SK-N-SH (cell line): ENCODE measurements around the gene RBMX2. TPM values are rescaled to one million over a fixed set of nuclear protein-coding genes. Genes with fewer than 3 reads are reported as not detected.

ENCODE experiments used
- CTCF ChIA-PET: fragments of 300-600, 350-600 bp; formaldehyde crosslinking; extraction: SDS; loops from one replicate; lab custom pipeline; 2021; lab: Yijun Ruan, JAX
- POLR2A ChIA-PET: fragments of 350-600 bp; sonication (Branson Sonifier 250); formaldehyde crosslinking; extraction: SDS; loops from one replicate; lab custom pipeline; 2020; ENCODE audit warnings: antibody characterized with exemption, inconsistent platforms; lab: Yijun Ruan, JAX
- DNase-seq: peaks from one replicate; pipeline ENCODE4 v3.0.0; 2012
- H2AFZ ChIP-seq: fragments of 200-600 bp; sonication (generic); 2 replicates; pipeline ENCODE4 v1.8.1; 2016; ENCODE audit warnings: antibody characterized with exemption, mild to moderate bottlenecking, low read depth
- H3F3A ChIP-seq: fragments of 200-600 bp; sonication (generic); replicated peaks from 2 replicates; pipeline ENCODE3; 2016; ENCODE audit warnings: antibody characterized with exemption, mild to moderate bottlenecking; ENCODE audit not compliant: insufficient read depth
- H3K27ac ChIP-seq, 2 experiments: fragments of 200-500 bp in 1 of 2; fragments of 200-600 bp in 1 of 2; sonication (Bioruptor generic) in 1 of 2; sonication (generic), shearing (Covaris generic) in 1 of 2; 2 replicates each; pipeline versions ENCODE4 v1.5.1 to v1.6.1; 2014 to 2016; ENCODE audit warnings: low read depth in 2 of 2, inconsistent platforms in 1 of 2, low read length in 1 of 2, mild to moderate bottlenecking in 1 of 2, mixed read lengths in 1 of 2
- H3K27me3 ChIP-seq: fragments of 200-600 bp; sonication (generic), shearing (Covaris generic); 2 replicates; pipeline ENCODE4 v1.6.1; 2016; ENCODE audit warnings: mixed run types; ENCODE audit not compliant: insufficient read depth
- H3K36me3 ChIP-seq, 2 experiments: fragments of 200-500 bp in 1 of 2; fragments of 200-600 bp in 1 of 2; sonication (Bioruptor generic) in 1 of 2; sonication (generic) in 1 of 2; replicated peaks in 1 of 2; 2 replicates each; pipeline versions ENCODE3 to v1.5.1; 2014 to 2016; ENCODE audit warnings: low read length in 1 of 2, mild to moderate bottlenecking in 1 of 2; ENCODE audit not compliant: insufficient read depth in 2 of 2, control insufficient read depth in 1 of 2
- H3K4me1 ChIP-seq, 2 experiments: fragments of 200-500 bp in 1 of 2; fragments of 200-600 bp in 1 of 2; sonication (Bioruptor generic) in 1 of 2; sonication (generic), shearing (Covaris generic) in 1 of 2; 2 replicates each; pipeline versions ENCODE4 v1.5.1 to v1.6.1; 2014 to 2016; ENCODE audit warnings: low read depth in 1 of 2, low read length in 1 of 2, mixed run types in 1 of 2; ENCODE audit not compliant: insufficient read depth in 2 of 2, control insufficient read depth in 1 of 2
- H3K4me2 ChIP-seq: fragments of 200-600 bp; sonication (generic), shearing (Covaris generic); 2 replicates; pipeline ENCODE4 v1.6.1; 2017; ENCODE audit warnings: mixed run types
- H3K4me3 ChIP-seq, 2 experiments: fragments of 200-500 bp in 1 of 2; fragments of 200-600 bp in 1 of 2; sonication (Bioruptor generic) in 1 of 2; sonication (generic), shearing (Covaris generic) in 1 of 2; 2 replicates each; pipeline versions ENCODE4 v1.5.1 to v1.8.1; 2014 to 2016; ENCODE audit warnings: low read depth in 2 of 2, inconsistent platforms in 1 of 2, low read length in 1 of 2, mild to moderate bottlenecking in 1 of 2, mixed read lengths in 1 of 2, moderate library complexity in 1 of 2
- H3K79me2 ChIP-seq: fragments of 200-600 bp; sonication (generic); 2 replicates; pipeline ENCODE4 v1.8.1; 2017; ENCODE audit warnings: mild to moderate bottlenecking; ENCODE audit not compliant: insufficient read depth
- H3K9ac ChIP-seq: fragments of 200-600 bp; sonication (generic); 2 replicates; pipeline ENCODE4 v1.6.1; 2017; ENCODE audit warnings: mixed run types
- H3K9me2 ChIP-seq: fragments of 200-600 bp; sonication (generic); 2 replicates; pipeline ENCODE4 v1.6.1; 2017; ENCODE audit warnings: mixed run types
- H3K9me3 ChIP-seq: fragments of 200-600 bp; sonication (generic); 2 replicates; pipeline ENCODE4 v1.6.1; 2017; ENCODE audit warnings: mixed run types, mild to moderate bottlenecking, moderate library complexity
- H4K20me1 ChIP-seq: fragments of 200-600 bp; sonication (generic); 2 replicates; pipeline ENCODE4 v1.6.1; 2017; ENCODE audit warnings: mild to moderate bottlenecking, mixed run types; ENCODE audit not compliant: insufficient read depth
- ELF1 ChIP-seq: IDR thresholded peaks from 2 replicates; pipeline ENCODE4 v1.4.0; 2012
- EP300 ChIP-seq, 2 experiments: IDR thresholded peaks; 2 replicates each; pipeline versions ENCODE4 v1.4.0 to v1.6.1; 2012; ENCODE audit warnings: borderline replicate concordance in 1 of 2, low read depth in 1 of 2, low read length in 1 of 2
- EZH2phosphoT487 ChIP-seq: fragments of 200-600 bp; sonication (generic); IDR thresholded peaks from 2 replicates; pipeline ENCODE4 v1.6.1; 2017; ENCODE audit warnings: low read depth, mixed run types, mild to moderate bottlenecking, antibody characterized with exemption, moderate library complexity, borderline replicate concordance
- FOXJ3 ChIP-seq: sonication (generic); formaldehyde crosslinking; IDR thresholded peaks from 2 replicates; pipeline ENCODE4 v1.5.1; 2020; ENCODE audit warnings: mild to moderate bottlenecking, missing genetic modification reagents
- GATA2 ChIP-seq: sonication (generic); formaldehyde crosslinking; IDR thresholded peaks from 2 replicates; pipeline ENCODE4 v1.5.0; 2020; ENCODE audit warnings: mild to moderate bottlenecking, missing genetic modification reagents
- MAX ChIP-seq: IDR thresholded peaks from 2 replicates; pipeline ENCODE4 v1.4.0; 2012; ENCODE audit warnings: low read depth
- MEF2A ChIP-seq: IDR thresholded peaks from 2 replicates; pipeline ENCODE4 v1.4.0; 2012; ENCODE audit warnings: low read depth, borderline replicate concordance
- MXI1 ChIP-seq: IDR thresholded peaks from 2 replicates; pipeline ENCODE4 v1.6.1; 2012; ENCODE audit warnings: mild to moderate bottlenecking, low read depth, low read length, improper control_type of control experiment
- NFIC ChIP-seq: IDR thresholded peaks from 2 replicates; pipeline ENCODE4 v1.4.0; 2012; ENCODE audit warnings: borderline replicate concordance
- NRF1 ChIP-seq: IDR thresholded peaks from 2 replicates; pipeline ENCODE4 v1.6.1; 2012; ENCODE audit warnings: low read depth, mild to moderate bottlenecking, low read length
- PBX3 ChIP-seq: IDR thresholded peaks from 2 replicates; pipeline ENCODE4; 2012
- POLR2AphosphoS5 ChIP-seq: IDR thresholded peaks from 2 replicates; pipeline ENCODE4 v1.6.1; 2012; ENCODE audit warnings: low read depth, low read length
- RCOR1 ChIP-seq: fragments of 150-350 bp; IDR thresholded peaks from 2 replicates; pipeline ENCODE4 v1.6.1; 2017; ENCODE audit warnings: antibody characterized with exemption, low read length
- RFX5 ChIP-seq: IDR thresholded peaks from 2 replicates; pipeline ENCODE4 v1.6.1; 2012; ENCODE audit warnings: mild to moderate bottlenecking, improper control_type of control experiment, low read length
- RXRA ChIP-seq: IDR thresholded peaks from 2 replicates; pipeline ENCODE4 v1.4.0; 2012; ENCODE audit warnings: low read depth, mild to moderate bottlenecking, borderline replicate concordance
- SIN3A ChIP-seq: IDR thresholded peaks from 2 replicates; pipeline ENCODE4 v1.6.1; 2012; ENCODE audit warnings: low read depth, mild to moderate bottlenecking, low read length, moderate library complexity, borderline replicate concordance
- TAF1 ChIP-seq: IDR thresholded peaks from 2 replicates; pipeline ENCODE4 v1.6.1; 2012; ENCODE audit warnings: low read depth, mild to moderate bottlenecking, low read length, moderate library complexity, borderline replicate concordance
- YY1 ChIP-seq: IDR thresholded peaks from 2 replicates; pipeline ENCODE4 v1.4.0; 2012; ENCODE audit warnings: low read depth, mild to moderate bottlenecking
- ZBTB33 ChIP-seq: IDR thresholded peaks from 2 replicates; pipeline ENCODE4 v1.4.0; 2012; ENCODE audit warnings: low read depth, borderline replicate concordance
- WGBS: methylation state at CpG from one replicate; pipeline ENCODE4 v1.1.6; 2017; ENCODE audit warnings: low lambda C conversion rate; 5-methylcytosine and 5-hydroxymethylcytosine counted together
- polyA plus RNA-seq, 3 experiments: library from polyadenylated mRNA; depleted of rRNA; stranded (reverse); fragments of >200 nt; gene quantifications; 2 replicates each; pipeline ENCODE4 v1.2.3, GENCODE V29; 2012

The RBMX2 gene
- polyA plus RNA-seq, 1 of the 3 experiments (the other 2 are of a cell fraction): 22.7 TPM

DNA sequence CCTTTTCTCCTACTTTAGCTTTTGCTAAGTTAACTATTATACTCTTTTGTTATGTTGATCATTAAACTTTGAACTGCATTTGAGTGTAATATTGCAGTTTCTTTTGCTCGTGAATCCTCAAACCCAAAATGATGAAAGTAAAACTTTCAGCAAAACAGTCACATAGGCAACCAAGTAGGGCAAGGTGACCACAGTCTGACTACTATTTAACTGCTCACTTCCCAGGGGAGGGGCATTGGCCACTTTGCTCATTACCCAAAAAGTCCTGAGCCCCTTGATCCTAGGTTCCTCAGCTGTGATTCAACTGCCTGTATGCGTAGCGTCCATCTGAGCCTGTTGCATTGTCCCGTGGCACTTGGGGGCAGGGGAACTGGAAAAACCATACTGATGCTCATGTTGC, 17.0 kb downstream of the RBMX2 start:
- Histone ChIP-seq H3K27me3 (no peaks in the 10 kb centered on the region; the same call in 1 of the 2 replicates), H4K20me1 (no peaks in the 10 kb centered on the region)
- WGBS: 61% methylated on average over 1 of the region's 4 CpGs
- TF ChIP-seq POLR2AphosphoS5: no peak
- no peak for TF ChIP-seq MAX
- TF ChIP-seq EP300 (IDR thresholded peaks at IDR 0.05; ENCODE audit: borderline replicate concordance in 1 of 2, low read depth in 1 of 2, low read length in 1 of 2): no peak
- no peak for TF ChIP-seq TAF1
- TF ChIP-seq, all 33 proteins: peak for 0
- Histone ChIP-seq H3K27ac (no peak overlapping the region), H2AFZ (no peak overlapping the region), H3K36me3 (peaks cover 6 to 17% of the 10 kb centered on the region in 2 experiments), H3K4me3 (no peak overlapping the region), H3K9me3 (no peaks in the 10 kb centered on the region), H3F3A (no peaks in the 10 kb centered on the region), H3K9me2 (no peaks in the 10 kb centered on the region), H3K79me2 (no peaks in the 10 kb centered on the region), H3K4me1 (no peaks in the 10 kb centered on the region; a peak in 1 of 4 replicates), H3K4me2 (no peak overlapping the region), H3K9ac (no peak overlapping the region)
- no peak for DNase-seq
- POLR2A ChIA-PET: no interaction called here
- CTCF ChIA-PET: no interaction called here

GRCh38 chrX:130419263-130419662, 17.5 kb downstream of the RBMX2 start:
- H4K20me1 ChIP-seq: no peaks in the 10 kb centered on the region
- no peak overlapping the region for H2AFZ ChIP-seq
- no peaks in the 10 kb centered on the region for H3K9me3 ChIP-seq
- no peak overlapping the region for H3K27ac ChIP-seq
- ChIA-PET POLR2A (no interaction called here), CTCF (no interaction called here)
- no peak overlapping the region for H3K4me3 ChIP-seq
- H3K79me2 ChIP-seq: no peaks in the 10 kb centered on the region
- peaks cover 6 to 12% of the 10 kb centered on the region in 2 experiments for H3K36me3 ChIP-seq
- H3K4me1 ChIP-seq: no peaks in the 10 kb centered on the region; a peak in 1 of 4 replicates
- no peaks in the 10 kb centered on the region for H3K9me2 ChIP-seq
- no peak overlapping the region for H3K9ac ChIP-seq
- no peak overlapping the region for H3K4me2 ChIP-seq
- WGBS: 29% methylated on average over 2 of the region's 2 CpGs
- DNase-seq: no peak
- no peaks in the 10 kb centered on the region for H3F3A ChIP-seq
- H3K27me3 ChIP-seq: no peaks in the 10 kb centered on the region; the same call in 1 of the 2 replicates
- TF ChIP-seq MEF2A (no peak), NRF1 (no peak), POLR2AphosphoS5 (no peak), ZBTB33 (no peak), FOXJ3 (no peak), RXRA (no peak), TAF1 (no peak), SIN3A (no peak), RFX5 (no peak), NFIC (no peak), EZH2phosphoT487 (no peak), YY1 (no peak), RCOR1 (no peak), ELF1 (no peak), PBX3 (no peak), MXI1 (no peak), GATA2 (no peak), MAX (no peak)
